SH-SY5Y (cell line): Measurements from ENCODE around the gene SERPINA1.

Experiments used
- GATA2 ChIP-seq: IDR thresholded peaks from 2 replicates; pipeline ENCODE4 v1.6.1; 2011; ENCODE audit warnings: mild to moderate bottlenecking, low read depth, low read length
- GATA3 ChIP-seq: IDR thresholded peaks from 2 replicates; pipeline ENCODE4 v1.6.1; 2011; ENCODE audit warnings: low read depth, mild to moderate bottlenecking, low read length, moderate library complexity

Gene SERPINA1

GRCh38 chr14:94337274-94337673, 51.1 kb downstream of the SERPINA1 start:
- TF ChIP-seq GATA3 = no peak
- TF ChIP-seq GATA2 = no peak

DNA sequence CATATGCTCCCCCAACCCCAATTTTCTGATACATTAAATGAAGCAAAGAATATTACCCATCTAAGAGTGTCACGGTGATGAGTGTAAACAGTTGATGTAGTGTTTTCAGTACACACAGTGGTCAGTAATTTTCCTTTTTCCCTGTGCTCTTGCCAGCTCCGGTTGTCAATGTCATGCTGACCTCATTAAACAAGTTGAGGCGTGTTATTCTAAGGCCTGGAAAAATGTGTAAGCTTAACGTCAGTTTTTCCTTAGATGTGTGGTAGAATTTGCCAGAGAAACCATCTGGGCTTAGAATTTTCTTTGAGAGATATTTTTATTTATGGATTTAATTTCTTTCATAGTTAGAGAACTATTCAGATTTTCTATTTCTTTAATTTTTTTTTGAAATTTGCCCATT, 53.5 kb downstream of the SERPINA1 start:
- TF ChIP-seq GATA3 (no peak), GATA2 (no peak)

- TF ChIP-seq GATA2 (no peak), GATA3 (no peak)
These were observed 55.8 kb downstream of the SERPINA1 start for GRCh38 chr14:94332587-94332986.

- TF ChIP-seq GATA3 (no peak), GATA2 (no peak)
These were observed 56.3 kb downstream of the SERPINA1 start for GRCh38 chr14:94332063-94332583.

GRCh38 chr14:94331462-94331861, 56.9 kb downstream of the SERPINA1 start:
- TF ChIP-seq GATA2 (no peak), GATA3 (no peak)

- no peak for TF ChIP-seq GATA2
- no peak for TF ChIP-seq GATA3
These were observed 57.5 kb downstream of the SERPINA1 start for GRCh38 chr14:94330857-94331256.

DNA sequence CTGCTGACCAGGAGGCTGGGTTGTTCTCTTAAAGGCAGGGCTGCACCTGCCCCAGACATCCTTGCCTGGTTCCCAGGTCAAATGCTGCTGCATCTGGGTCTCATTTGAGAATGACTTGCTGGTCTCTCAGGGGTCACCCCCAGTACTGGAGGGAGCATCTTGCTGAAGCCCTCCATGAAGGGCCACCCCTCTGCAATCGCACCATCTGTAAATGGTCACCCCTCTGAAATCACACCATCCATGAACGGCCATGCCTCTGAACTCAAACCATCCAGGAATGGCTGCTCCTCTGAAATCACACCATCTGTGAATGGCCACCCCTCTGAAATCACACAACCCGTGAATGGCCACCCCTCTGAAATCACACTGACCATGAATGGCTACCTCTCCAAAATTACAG, 58.0 kb downstream of the SERPINA1 start:
- TF ChIP-seq GATA2 (no peak), GATA3 (no peak)

DNA sequence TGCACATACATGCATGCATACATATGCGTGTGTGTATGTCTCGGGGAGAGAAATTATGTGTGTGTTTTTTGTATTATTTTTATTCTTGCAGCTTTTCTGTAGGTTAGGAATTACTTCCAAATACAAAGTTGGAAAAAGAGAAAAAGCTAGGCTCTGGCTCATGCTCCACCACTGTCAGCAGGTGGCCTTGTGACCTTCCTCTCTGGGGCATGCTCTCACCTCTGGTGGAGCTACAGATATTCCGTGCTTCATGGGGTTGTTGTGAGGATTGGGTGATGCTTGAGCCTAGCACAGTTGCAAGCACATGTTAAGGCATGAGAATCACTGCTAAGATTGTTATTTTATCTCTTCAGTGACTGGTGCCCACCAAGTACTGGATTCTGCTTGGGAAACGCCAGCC, 58.5 kb downstream of the SERPINA1 start:
- TF ChIP-seq GATA3 (no peak), GATA2 (no peak)

- TF ChIP-seq GATA2 = no peak
- no peak for TF ChIP-seq GATA3
These were observed 60.2 kb downstream of the SERPINA1 start for GRCh38 chr14:94328196-94328595.
